H9 (cell line): Measurements from ENCODE around the gene SLC25A48. TPM values are rescaled to one million over a fixed set of nuclear protein-coding genes. Genes with fewer than 3 reads are reported as not detected.

Experiments used
- DNase-seq: peaks from one replicate; pipeline ENCODE4 v3.0.0-alpha.2; 2017
- H2AFZ ChIP-seq: one replicate; pipeline ENCODE4 v1.6.1; 2013; ENCODE audit warnings: mild to moderate bottlenecking, low read length, control low read depth, moderate library complexity
- H2AK5ac ChIP-seq: 2 replicates; pipeline ENCODE4 v1.6.1; 2013; ENCODE audit warnings: low read length, control low read depth, mixed read lengths; ENCODE audit not compliant: insufficient read length
- H2BK120ac ChIP-seq: one replicate; pipeline ENCODE4 v1.6.1; 2013; ENCODE audit warnings: low read depth, mild to moderate bottlenecking, low read length, control low read depth, inconsistent platforms; ENCODE audit not compliant: poor library complexity, severe bottlenecking
- H2BK12ac ChIP-seq: 2 replicates; pipeline ENCODE4 v1.6.1; 2013; ENCODE audit warnings: low read length, control low read depth, mixed read lengths, low read depth; ENCODE audit not compliant: insufficient read length
- H2BK15ac ChIP-seq: 2 replicates; pipeline ENCODE4 v1.6.1; 2013; ENCODE audit warnings: low read depth, low read length, control low read depth
- H2BK20ac ChIP-seq: one replicate; pipeline ENCODE4 v1.6.1; 2013; ENCODE audit warnings: low read depth, mild to moderate bottlenecking, low read length, control low read depth, inconsistent platforms; ENCODE audit not compliant: poor library complexity, severe bottlenecking
- H2BK5ac ChIP-seq: 2 replicates; pipeline ENCODE4 v1.6.1; 2013; ENCODE audit warnings: low read length, control low read depth, mixed read lengths; ENCODE audit not compliant: insufficient read length
- H3K14ac ChIP-seq: 2 replicates; pipeline ENCODE4 v1.6.1; 2013; ENCODE audit warnings: low read length, control low read depth; ENCODE audit not compliant: insufficient read depth
- H3K18ac ChIP-seq: 2 replicates; pipeline ENCODE4 v1.6.1; 2013; ENCODE audit warnings: low read depth, mild to moderate bottlenecking, mixed read lengths, low read length, control low read depth; ENCODE audit not compliant: insufficient read length
- H3K23ac ChIP-seq: 2 replicates; pipeline ENCODE4 v1.6.1; 2013; ENCODE audit warnings: low read length, control low read depth, mixed read lengths, low read depth; ENCODE audit not compliant: insufficient read length
- H3K23me2 ChIP-seq: 2 replicates; pipeline ENCODE4 v1.6.1; 2013; ENCODE audit warnings: low read depth, mild to moderate bottlenecking, mixed read lengths, low read length, control low read depth; ENCODE audit not compliant: insufficient read length, poor library complexity, severe bottlenecking
- H3K27ac ChIP-seq: 2 replicates; pipeline ENCODE4 v1.5.1; 2013; ENCODE audit warnings: low read length, control low read depth, mixed read lengths, low read depth; ENCODE audit not compliant: insufficient read length
- H3K27me3 ChIP-seq: 2 replicates; pipeline ENCODE4 v1.6.1; 2013; ENCODE audit warnings: low read length, control low read depth, inconsistent platforms; ENCODE audit not compliant: insufficient read depth
- H3K4ac ChIP-seq: 2 replicates; pipeline ENCODE4 v1.6.1; 2013; ENCODE audit warnings: low read depth, mild to moderate bottlenecking, control low read depth, inconsistent platforms, low read length, moderate library complexity
- H3K4me1 ChIP-seq: 2 replicates; pipeline ENCODE4 v1.6.1; 2013; ENCODE audit warnings: low read length, control low read depth, inconsistent platforms; ENCODE audit not compliant: insufficient read depth
- H3K4me2 ChIP-seq: 2 replicates; pipeline ENCODE4 v1.6.1; 2013; ENCODE audit warnings: low read length, control low read depth, mixed read lengths; ENCODE audit not compliant: insufficient read length, insufficient read depth
- H3K56ac ChIP-seq: 2 replicates; pipeline ENCODE4 v1.6.1; 2013; ENCODE audit warnings: low read depth, mild to moderate bottlenecking, mixed read lengths, low read length, control low read depth; ENCODE audit not compliant: insufficient read length
- H3K79me1 ChIP-seq: 2 replicates; pipeline ENCODE4 v1.6.1; 2013; ENCODE audit warnings: low read depth, mild to moderate bottlenecking, moderate library complexity, low read length, control low read depth, inconsistent platforms; ENCODE audit not compliant: insufficient read depth, poor library complexity, severe bottlenecking
- H3K79me2 ChIP-seq: 2 replicates; pipeline ENCODE4 v1.6.1; 2013; ENCODE audit warnings: low read length, control low read depth, inconsistent platforms; ENCODE audit not compliant: insufficient read depth
- H3K9ac ChIP-seq: 2 replicates; pipeline ENCODE4 v1.6.1; 2013; ENCODE audit warnings: low read length, control low read depth, mixed read lengths; ENCODE audit not compliant: insufficient read length; ENCODE audit errors: extremely low read depth
- H3K9me3 ChIP-seq: one replicate; pipeline ENCODE4 v1.6.1; 2013; ENCODE audit warnings: low read depth, low read length, inconsistent platforms; ENCODE audit not compliant: control insufficient read depth
- H3T11ph ChIP-seq: one replicate; pipeline ENCODE4 v1.6.1; 2013; ENCODE audit warnings: mild to moderate bottlenecking, low read length, control low read depth, inconsistent platforms
- H4K20me1 ChIP-seq: one replicate; pipeline ENCODE4 v1.6.1; 2013; ENCODE audit not compliant: control insufficient read depth, insufficient read length, insufficient read depth
- H4K5ac ChIP-seq: 2 replicates; pipeline ENCODE4 v1.6.1; 2013; ENCODE audit warnings: low read depth, mild to moderate bottlenecking, mixed read lengths, low read length, control low read depth; ENCODE audit not compliant: insufficient read length
- H4K8ac ChIP-seq: replicated peaks from 2 replicates; pipeline ENCODE4 v1.6.1; 2013; ENCODE audit warnings: low read length, control low read depth, mixed read lengths, low read depth; ENCODE audit not compliant: insufficient read length
- H4K91ac ChIP-seq: 2 replicates; pipeline ENCODE4 v1.6.1; 2013; ENCODE audit warnings: low read depth, mild to moderate bottlenecking, moderate library complexity, mixed read lengths, low read length, control low read depth; ENCODE audit not compliant: insufficient read length
- H3K27ac Mint-ChIP-seq, 3 experiments: 2 replicates in 2 of 3; 3 replicates in 1 of 3; pipeline ENCODE4 v1.8.0; 2020 to 2021; ENCODE audit warnings: mixed read lengths in 3 of 3, mild to moderate bottlenecking in 1 of 3, moderate library complexity in 1 of 3
- H3K27me3 Mint-ChIP-seq: 2 replicates; pipeline ENCODE4 v1.8.0; 2021; ENCODE audit warnings: low read depth, mild to moderate bottlenecking, moderate library complexity, mixed read lengths
- H3K36me3 Mint-ChIP-seq, 3 experiments: 2 replicates in 2 of 3; 3 replicates in 1 of 3; pipeline ENCODE4 v1.8.0; 2020 to 2021; ENCODE audit warnings: low read depth in 3 of 3, mixed read lengths in 3 of 3; ENCODE audit not compliant: insufficient read depth in 1 of 3
- H3K4me1 Mint-ChIP-seq, 2 experiments: 2 replicates each; pipeline ENCODE4 v1.8.0; 2020; ENCODE audit warnings: mixed read lengths in 2 of 2
- H3K4me3 Mint-ChIP-seq, 2 experiments: 2 replicates in 1 of 2; 3 replicates in 1 of 2; pipeline ENCODE4 v1.8.0; 2020 to 2021; ENCODE audit warnings: mild to moderate bottlenecking in 2 of 2, mixed read lengths in 2 of 2, moderate library complexity in 1 of 2
- H3K9me3 Mint-ChIP-seq, 2 experiments: 2 replicates in 1 of 2; 3 replicates in 1 of 2; pipeline ENCODE4 v1.8.0; 2020; ENCODE audit warnings: mild to moderate bottlenecking in 2 of 2, mixed read lengths in 2 of 2, moderate library complexity in 1 of 2
- CTCF ChIP-seq: fragments of 200-600 bp; sonication (generic); conservative IDR thresholded peaks from 3 replicates; pipeline ENCODE4 v1.8.0; 2021; ENCODE audit warnings: antibody characterized with exemption, mild to moderate bottlenecking
- WGBS: extraction: QIAGEN DNeasy Blood & Tissue Kit; methylation state at CpG from one replicate; pipeline ENCODE4 v1.1.7; 2013; ENCODE audit warnings: missing lambda C conversion rate, low lambda C conversion rate, mixed read lengths; ENCODE audit not compliant: insufficient read length; ENCODE audit errors: extremely low coverage; 5-methylcytosine and 5-hydroxymethylcytosine counted together
- long read RNA-seq: library from polyadenylated mRNA; unstranded; transcript quantifications from one replicate; pipeline ENCODE4 v2.0.0, GENCODE V29; 2020
- total RNA-seq: library from RNA; stranded (reverse); gene quantifications from 2 replicates; pipeline ENCODE4 v1.2.1, GENCODE V29; 2021

The SLC25A48 gene
- total RNA-seq, result 0.46 and 0.66 TPM in 2 replicates
- long read RNA-seq, partial matches to known transcripts, result 0 of 2 reads
- long read RNA-seq, other reads (novel, unspliced or antisense), result 2 of 2 reads

GRCh38 chr5:135834639-135835529 lies at the start of gene SLC25A48:
TSS of gene SLC25A48 (plus strand) at chr5:135834663. CDS start at chr5:135834848, 185 bp downstream.
- Histone ChIP-seq H3K4ac (no peak within 1 kb of the TSS), H3K79me1 (no peaks in the 10 kb centered on the region), H2BK5ac (no peak within 1 kb of the TSS), H3K9ac (peak within 1 kb of the TSS; percentile 11), H3K56ac (no peak within 1 kb of the TSS), H2BK120ac (no peak within 1 kb of the TSS), H2AK5ac (no peak within 1 kb of the TSS), H3T11ph (no peak within 1 kb of the TSS), H4K8ac (no peak within 1 kb of the TSS), H3K27me3 (peaks cover 10% of the 10 kb centered on the region; the same call in 1 of the 2 replicates), H4K91ac (no peak within 1 kb of the TSS), H2BK12ac (no peak within 1 kb of the TSS), H4K5ac (no peak within 1 kb of the TSS), H3K23ac (no peak within 1 kb of the TSS), H3K18ac (no peak within 1 kb of the TSS), H3K9me3 (no peaks in the 10 kb centered on the region), H3K79me2 (no peaks in the 10 kb centered on the region), H2BK15ac (no peak within 1 kb of the TSS), H2AFZ (no peak within 1 kb of the TSS), H2BK20ac (no peak within 1 kb of the TSS), H3K14ac (peak within 1 kb of the TSS; percentile 32), H3K23me2 (peaks cover 8% of the 10 kb centered on the region), H3K4me2 (peak within 1 kb of the TSS; percentile 54), H3K4me1 (no peaks in the 10 kb centered on the region; the same call in 1 of the 2 replicates), H4K20me1 (no peaks in the 10 kb centered on the region), H3K27ac (no peak within 1 kb of the TSS)
- no CpG with 5 or more reads among the region's 68 CpGs for WGBS
- peaks cover 6 to 15% (median 11%) of the 10 kb centered on the region in 3 experiments for H3K36me3 Mint-ChIP-seq
- H3K4me1 Mint-ChIP-seq, result peaks cover 4 to 9% of the 10 kb centered on the region in 2 experiments
- DNase-seq, result peak; percentile 89
- H3K9me3 Mint-ChIP-seq, result peaks cover 22 to 23% of the 10 kb centered on the region in 2 experiments
- H3K4me3 Mint-ChIP-seq, result peak within 1 kb of the TSS; percentile 76 to 87
- TF ChIP-seq CTCF, result no peak; the same call in 1 of the 3 replicates
- H3K27me3 Mint-ChIP-seq, result peaks cover 93% of the 10 kb centered on the region
- H3K27ac Mint-ChIP-seq, result no peak within 1 kb of the TSS; a peak in 1 of 7 replicates
